Glutamatergic neuron (in vitro differentiated cells): ENCODE measurements around the gene SLC39A3. TPM values are rescaled to one million over a fixed set of nuclear protein-coding genes. Genes with fewer than 3 reads are reported as not detected.

ENCODE experiments used
- DNase-seq: peaks from one replicate; pipeline ENCODE4 v3.0.0; 2022
- H3K27ac Mint-ChIP-seq: one replicate; pipeline ENCODE4 v1.8.0; 2020; ENCODE audit warnings: mild to moderate bottlenecking, mixed read lengths, inconsistent platforms; ENCODE audit not compliant: unreplicated experiment
- H3K27me3 Mint-ChIP-seq: one replicate; pipeline ENCODE4 v1.8.0; 2020; ENCODE audit warnings: mild to moderate bottlenecking, moderate library complexity, mixed read lengths, inconsistent platforms; ENCODE audit not compliant: unreplicated experiment
- H3K36me3 Mint-ChIP-seq: one replicate; pipeline ENCODE4 v1.8.0; 2020; ENCODE audit warnings: mild to moderate bottlenecking, mixed read lengths, inconsistent platforms; ENCODE audit not compliant: unreplicated experiment
- H3K4me1 Mint-ChIP-seq: one replicate; pipeline ENCODE4 v1.8.0; 2020; ENCODE audit warnings: mild to moderate bottlenecking, low read depth, mixed read lengths, inconsistent platforms; ENCODE audit not compliant: unreplicated experiment
- H3K4me3 Mint-ChIP-seq: one replicate; pipeline ENCODE4 v1.8.0; 2020; ENCODE audit warnings: mild to moderate bottlenecking, mixed read lengths, inconsistent platforms; ENCODE audit not compliant: unreplicated experiment
- H3K9me3 Mint-ChIP-seq: one replicate; pipeline ENCODE4 v1.8.0; 2020; ENCODE audit warnings: mild to moderate bottlenecking, moderate library complexity, mixed read lengths, inconsistent platforms; ENCODE audit not compliant: unreplicated experiment
- total RNA-seq: library from RNA; stranded (reverse); fragmentation: NEBNext Ultra II Directional; extraction: Animal tissue kit (Norgen Biotek cat#: 25700); gene quantifications from one replicate; pipeline ENCODE4 v1.2.1, GENCODE V29; 2021; ENCODE audit not compliant: unreplicated experiment
- TF ChIP-seq, protein P1 (sequence below): fragments of 200-600 bp; sonication (generic); IDR thresholded peaks from one replicate; pipeline ENCODE4 v1.5.0; 2021; ENCODE audit not compliant: partially characterized antibody, unreplicated experiment

SLC39A3 gene
- total RNA-seq, 1 donor from 2014 or later, result 40.8 TPM

DNA sequence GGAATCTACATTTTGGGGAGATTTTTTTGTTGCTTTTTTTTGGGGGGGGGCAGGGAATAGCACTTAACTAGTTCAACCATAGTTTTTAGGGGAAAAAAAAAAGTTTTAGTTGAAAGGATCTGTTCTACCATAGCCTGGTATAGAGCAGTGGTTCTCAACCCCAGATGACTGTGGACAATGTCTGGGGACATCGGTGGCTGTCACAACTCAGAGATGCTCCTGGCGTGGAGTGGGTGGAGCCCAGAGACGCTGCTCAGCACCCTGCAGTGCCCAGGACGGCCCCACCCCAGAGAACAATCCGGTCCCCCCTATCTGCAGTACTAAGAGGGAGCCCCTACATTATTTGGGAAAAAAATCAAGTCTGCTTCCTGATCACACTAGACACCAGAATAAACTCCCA, 45.6 kb downstream of the SLC39A3 start:
- H3K27me3 Mint-ChIP-seq, result no peaks in the 10 kb centered on the region
- no peak for DNase-seq
- no peaks in the 10 kb centered on the region for H3K4me1 Mint-ChIP-seq
- TF ChIP-seq, protein P1, sequence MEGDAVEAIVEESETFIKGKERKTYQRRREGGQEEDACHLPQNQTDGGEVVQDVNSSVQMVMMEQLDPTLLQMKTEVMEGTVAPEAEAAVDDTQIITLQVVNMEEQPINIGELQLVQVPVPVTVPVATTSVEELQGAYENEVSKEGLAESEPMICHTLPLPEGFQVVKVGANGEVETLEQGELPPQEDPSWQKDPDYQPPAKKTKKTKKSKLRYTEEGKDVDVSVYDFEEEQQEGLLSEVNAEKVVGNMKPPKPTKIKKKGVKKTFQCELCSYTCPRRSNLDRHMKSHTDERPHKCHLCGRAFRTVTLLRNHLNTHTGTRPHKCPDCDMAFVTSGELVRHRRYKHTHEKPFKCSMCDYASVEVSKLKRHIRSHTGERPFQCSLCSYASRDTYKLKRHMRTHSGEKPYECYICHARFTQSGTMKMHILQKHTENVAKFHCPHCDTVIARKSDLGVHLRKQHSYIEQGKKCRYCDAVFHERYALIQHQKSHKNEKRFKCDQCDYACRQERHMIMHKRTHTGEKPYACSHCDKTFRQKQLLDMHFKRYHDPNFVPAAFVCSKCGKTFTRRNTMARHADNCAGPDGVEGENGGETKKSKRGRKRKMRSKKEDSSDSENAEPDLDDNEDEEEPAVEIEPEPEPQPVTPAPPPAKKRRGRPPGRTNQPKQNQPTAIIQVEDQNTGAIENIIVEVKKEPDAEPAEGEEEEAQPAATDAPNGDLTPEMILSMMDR, result no peak
- no peak overlapping the region for H3K4me3 Mint-ChIP-seq
- no peak overlapping the region for H3K27ac Mint-ChIP-seq
- H3K36me3 Mint-ChIP-seq, result no peaks in the 10 kb centered on the region
- no peaks in the 10 kb centered on the region for H3K9me3 Mint-ChIP-seq

DNA sequence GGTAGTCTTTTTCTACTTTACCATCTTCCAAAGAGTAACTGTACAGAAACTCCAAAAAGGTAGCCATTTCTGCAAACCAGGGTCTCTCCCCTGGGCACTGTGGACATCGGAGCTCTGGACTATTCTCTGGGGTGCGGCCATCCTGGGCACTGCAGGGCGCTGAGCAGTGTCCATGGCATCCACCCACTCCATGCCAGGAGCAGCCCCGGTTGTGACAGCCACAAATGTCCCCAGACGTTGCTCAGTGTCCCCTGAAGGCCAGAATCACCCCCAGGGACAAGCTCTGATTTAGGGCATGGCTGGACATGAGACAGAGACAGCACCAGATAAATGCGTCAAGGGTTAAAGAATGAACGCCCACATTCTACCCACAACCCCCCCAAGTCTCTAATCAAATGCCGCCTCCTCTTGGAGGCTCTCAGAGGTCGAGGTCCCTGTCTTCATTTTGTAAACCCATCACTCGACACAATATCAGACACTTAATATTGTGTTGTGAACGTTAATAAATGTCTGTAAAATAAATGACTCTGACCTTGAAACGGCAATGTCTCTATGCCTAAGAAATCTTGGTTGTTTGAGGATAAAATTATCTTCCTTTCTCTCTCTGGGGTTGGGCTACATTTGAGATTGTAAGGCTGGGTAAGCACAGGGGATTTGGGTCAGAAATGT, 46.2 kb downstream of the SLC39A3 start:
- H3K36me3 Mint-ChIP-seq, result no peaks in the 10 kb centered on the region
- no peak for DNase-seq
- H3K4me3 Mint-ChIP-seq, result no peak overlapping the region
- no peak overlapping the region for H3K27ac Mint-ChIP-seq
- TF ChIP-seq, protein P1, result no peak
- no peaks in the 10 kb centered on the region for H3K27me3 Mint-ChIP-seq
- no peaks in the 10 kb centered on the region for H3K9me3 Mint-ChIP-seq
- no peaks in the 10 kb centered on the region for H3K4me1 Mint-ChIP-seq

DNA sequence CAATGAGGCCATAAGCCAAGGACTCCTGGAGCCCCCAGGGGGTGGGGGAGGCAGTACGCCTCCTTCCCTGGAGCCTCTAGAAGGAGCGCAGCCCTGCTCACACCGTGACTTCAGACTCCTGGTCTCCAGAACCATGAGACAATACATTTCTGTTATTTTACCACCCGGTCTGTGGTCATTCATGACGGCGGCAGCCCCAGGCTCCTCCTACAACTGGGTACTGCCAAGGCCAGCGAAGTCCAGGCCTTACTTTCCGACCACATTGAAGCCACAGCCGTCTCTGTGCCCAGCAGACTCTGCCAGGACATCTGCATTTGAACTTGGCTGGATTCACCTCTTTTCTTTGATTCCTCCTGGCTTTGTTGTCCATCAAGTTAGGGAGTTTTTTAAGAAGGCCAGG, 47.9 kb downstream of the SLC39A3 start:
- Mint-ChIP-seq H3K4me3 (no peak overlapping the region), H3K36me3 (no peaks in the 10 kb centered on the region), H3K27me3 (no peaks in the 10 kb centered on the region), H3K4me1 (no peaks in the 10 kb centered on the region), H3K9me3 (no peaks in the 10 kb centered on the region), H3K27ac (no peak overlapping the region)
- TF ChIP-seq, protein P1, result no peak
- DNase-seq, result no peak

DNA sequence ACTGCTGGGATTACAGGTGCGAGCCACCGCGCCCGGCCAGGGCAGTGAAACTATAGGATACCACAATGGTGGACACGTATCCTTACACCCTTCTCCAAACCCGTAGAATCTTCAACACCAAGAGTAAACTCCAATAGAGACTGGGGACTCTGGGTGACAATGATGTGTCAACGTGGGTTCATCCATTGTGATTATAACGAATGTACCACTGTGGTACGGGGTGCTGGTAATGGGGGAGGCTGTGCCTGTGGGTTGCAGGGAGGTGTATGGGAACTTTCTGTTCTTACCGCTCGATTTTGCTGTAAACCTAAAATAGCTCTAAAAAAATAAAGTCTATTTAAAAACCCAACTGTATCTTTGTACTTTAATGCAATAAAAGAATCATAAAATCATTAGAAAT, 49.0 kb downstream of the SLC39A3 start:
- DNase-seq, result no peak
- TF ChIP-seq, protein P1, result no peak
- H3K27ac Mint-ChIP-seq, result no peak overlapping the region
- no peaks in the 10 kb centered on the region for H3K36me3 Mint-ChIP-seq
- H3K9me3 Mint-ChIP-seq, result no peaks in the 10 kb centered on the region
- no peaks in the 10 kb centered on the region for H3K4me1 Mint-ChIP-seq
- H3K4me3 Mint-ChIP-seq, result no peak overlapping the region
- no peaks in the 10 kb centered on the region for H3K27me3 Mint-ChIP-seq

DNA sequence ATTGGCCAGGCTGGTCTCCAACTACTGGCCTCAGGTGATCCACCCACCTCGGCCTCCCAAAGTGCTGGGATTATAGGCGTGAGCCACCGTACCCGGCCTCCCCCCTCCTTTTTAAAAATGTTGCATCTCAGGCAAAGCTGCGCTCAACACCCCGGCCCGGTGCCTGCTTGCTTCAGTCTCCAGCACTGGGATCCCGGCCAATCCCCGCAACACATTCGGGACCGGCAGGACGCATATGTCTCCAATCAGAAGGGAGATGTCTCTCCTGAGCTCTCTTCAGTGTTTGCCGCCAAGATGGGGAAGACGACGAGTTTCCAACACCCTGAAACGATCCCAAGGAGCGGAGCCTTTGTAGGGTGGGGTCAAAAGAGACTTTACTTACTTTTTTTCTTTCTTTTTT, 53.5 kb downstream of the SLC39A3 start:
- Mint-ChIP-seq H3K36me3 (no peaks in the 10 kb centered on the region), H3K27me3 (peaks cover 5% of the 10 kb centered on the region), H3K4me1 (no peaks in the 10 kb centered on the region), H3K9me3 (peaks cover 2% of the 10 kb centered on the region), H3K27ac (no peak overlapping the region), H3K4me3 (no peak overlapping the region)
- TF ChIP-seq, protein P1, result no peak
- no peak for DNase-seq
